ENCODE results near the gene LSM14B.

DNA sequence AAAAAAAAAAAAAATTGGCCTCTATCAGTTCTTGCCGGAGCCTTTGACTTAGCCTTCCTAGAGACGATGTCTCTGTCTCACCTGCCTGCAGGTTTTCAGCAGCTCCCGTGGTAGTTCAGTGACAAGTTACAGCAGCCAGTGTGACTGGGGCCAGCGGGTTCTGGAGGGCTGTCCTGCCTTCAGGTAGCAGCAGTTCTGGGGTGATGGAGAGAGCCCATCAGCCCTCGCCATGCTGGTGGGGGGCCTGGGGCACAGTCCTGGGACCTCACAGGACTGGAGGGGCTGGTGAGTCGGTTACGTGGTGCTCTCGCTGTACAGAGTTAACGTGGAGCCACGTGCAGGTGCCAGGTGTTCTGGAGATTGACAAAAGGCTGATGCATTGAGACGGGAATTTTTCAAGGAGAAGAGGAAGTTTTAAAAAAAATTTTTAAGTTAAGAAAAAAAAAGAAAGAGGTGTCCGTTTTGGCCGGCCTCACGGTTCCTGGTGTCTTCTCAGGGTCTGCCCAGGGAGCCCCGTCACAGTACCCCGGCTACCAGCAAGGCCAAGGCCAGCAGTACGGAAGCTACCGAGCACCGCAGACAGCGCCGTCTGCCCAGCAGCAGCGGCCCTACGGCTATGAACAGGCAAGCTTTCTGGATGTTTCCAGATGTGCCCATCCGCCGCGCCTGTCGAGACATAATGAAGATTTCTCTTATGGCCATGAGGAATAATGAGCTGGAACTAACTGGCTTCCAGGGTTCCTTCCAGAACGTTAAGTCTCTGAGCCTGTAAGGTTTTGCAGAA, 51.9 kb downstream of the LSM14B start:
- TF ChIP-seq POLR2AphosphoS5 (IDR thresholded peaks at IDR 0.05) (no peak), POLR2A (IDR thresholded peaks at IDR 0.05) (no peak)

Measured in prostate gland (tissue), 1 donor.